CD14-positive monocyte (primary cell): ENCODE results near the gene DNAH9. TPM values are rescaled to one million over a fixed set of nuclear protein-coding genes. Genes with fewer than 3 reads are reported as not detected.

ENCODE experiments used
- DNase-seq, 3 donors: peaks; one replicate each; pipeline ENCODE4 v3.0.0-alpha.2; 2011 to 2022
- H2AFZ ChIP-seq: 2 replicates; pipeline ENCODE4 v1.6.0; 2012; ENCODE audit warnings: mild to moderate bottlenecking, low read depth, low read length, inconsistent platforms; ENCODE audit not compliant: insufficient read depth, poor library complexity, severe bottlenecking
- H3K27ac ChIP-seq, 2 donors: 1 replicate in 1 of 2; 2 replicates in 1 of 2; pipeline ENCODE4 v1.5.1; 2012 to 2013; ENCODE audit warnings: low read length in 2 of 2, control low read depth in 1 of 2, inconsistent platforms in 1 of 2, low read depth in 1 of 2, mild to moderate bottlenecking in 1 of 2
- H3K27me3 ChIP-seq, 2 donors: one replicate each; pipeline versions ENCODE4 v1.6.0 to v1.6.1; 2011 to 2013; ENCODE audit warnings: low read length in 2 of 2; ENCODE audit not compliant: control insufficient read depth in 2 of 2, insufficient read depth in 2 of 2
- H3K36me3 ChIP-seq, 2 donors: replicated peaks in 1 of 2; 1 replicate in 1 of 2; 2 replicates in 1 of 2; pipeline versions ENCODE4 v1.5.1 to v1.6.1; 2012 to 2013; ENCODE audit warnings: low read length in 2 of 2, control low read depth in 1 of 2, inconsistent platforms in 1 of 2, mild to moderate bottlenecking in 1 of 2; ENCODE audit not compliant: insufficient read depth in 2 of 2, control insufficient read depth in 1 of 2
- H3K4me1 ChIP-seq, 2 donors: 1 replicate in 1 of 2; 2 replicates in 1 of 2; pipeline versions ENCODE4 v1.5.1 to v1.6.1; 2012 to 2013; ENCODE audit warnings: low read length in 2 of 2, control low read depth in 1 of 2, inconsistent platforms in 1 of 2, mild to moderate bottlenecking in 1 of 2, moderate library complexity in 1 of 2; ENCODE audit not compliant: insufficient read depth in 2 of 2, control insufficient read depth in 1 of 2
- H3K4me2 ChIP-seq: replicated peaks from 2 replicates; pipeline ENCODE3; 2012; ENCODE audit warnings: low read length, moderate library complexity, mild to moderate bottlenecking; ENCODE audit not compliant: poor library complexity, severe bottlenecking; ENCODE audit errors: extremely low read depth
- H3K4me3 ChIP-seq, 3 experiments: fragments of 200-600 bp in 1 of 3; sonication (generic) in 1 of 3; replicated peaks in 1 of 3; 1 replicate in 2 of 3; 2 replicates in 1 of 3; pipeline ENCODE4 v1.5.1; 2011 to 2013; ENCODE audit warnings: low read length in 3 of 3, mild to moderate bottlenecking in 3 of 3, control low read depth in 2 of 3, low read depth in 2 of 3, inconsistent platforms in 1 of 3, moderate library complexity in 1 of 3
- H3K79me2 ChIP-seq: 2 replicates; pipeline ENCODE4 v1.6.0; 2012; ENCODE audit warnings: mild to moderate bottlenecking, control low read depth, inconsistent platforms, low read length, moderate library complexity; ENCODE audit not compliant: insufficient read depth
- H3K9ac ChIP-seq: 2 replicates; pipeline ENCODE4 v1.6.0; 2017; ENCODE audit warnings: low read length, mild to moderate bottlenecking; ENCODE audit not compliant: insufficient read depth, poor library complexity, severe bottlenecking
- H3K9me3 ChIP-seq, 2 donors: replicated peaks in 1 of 2; 1 replicate in 1 of 2; 2 replicates in 1 of 2; pipeline versions ENCODE4 v1.5.1 to v1.6.1; 2012 to 2013; ENCODE audit warnings: low read length in 2 of 2, control low read depth in 1 of 2; ENCODE audit not compliant: control insufficient read depth in 1 of 2, insufficient read depth in 1 of 2
- H4K20me1 ChIP-seq: 2 replicates; pipeline ENCODE4 v1.6.0; 2012; ENCODE audit warnings: mild to moderate bottlenecking, low read length, control low read depth, moderate library complexity; ENCODE audit not compliant: insufficient read depth
- H3K27ac Mint-ChIP-seq, 7 donors: one replicate each; pipeline ENCODE4 v1.8.0; 2020; ENCODE audit warnings: mild to moderate bottlenecking in 7 of 7, mixed read lengths in 7 of 7, moderate library complexity in 6 of 7, inconsistent platforms in 2 of 7
- H3K27me3 Mint-ChIP-seq, 3 donors: one replicate each; pipeline ENCODE4 v1.8.0; 2021 to 2022; ENCODE audit warnings: low read depth in 3 of 3, mild to moderate bottlenecking in 3 of 3, mixed read lengths in 3 of 3, moderate library complexity in 3 of 3, inconsistent platforms in 1 of 3
- H3K36me3 Mint-ChIP-seq, 2 donors: one replicate each; pipeline ENCODE4 v1.8.0; 2020; ENCODE audit warnings: mixed read lengths in 2 of 2, inconsistent platforms in 1 of 2, mild to moderate bottlenecking in 1 of 2
- H3K4me1 Mint-ChIP-seq: one replicate; pipeline ENCODE4 v1.8.0; 2020; ENCODE audit warnings: mild to moderate bottlenecking, mixed read lengths
- H3K4me3 Mint-ChIP-seq, 2 donors: one replicate each; pipeline ENCODE4 v1.8.0; 2020; ENCODE audit warnings: mild to moderate bottlenecking in 2 of 2, mixed read lengths in 2 of 2, moderate library complexity in 1 of 2
- H3K9me3 Mint-ChIP-seq, 7 donors: one replicate each; pipeline ENCODE4 v1.8.0; 2020 to 2022; ENCODE audit warnings: mixed read lengths in 7 of 7, mild to moderate bottlenecking in 6 of 7, moderate library complexity in 6 of 7, inconsistent platforms in 2 of 7
- CTCF ChIP-seq: fragments of 200-600 bp; IDR thresholded peaks from one replicate; pipeline ENCODE4 v1.8.0; 2022; ENCODE audit warnings: antibody characterized with exemption, mild to moderate bottlenecking
- WGBS: methylation state at CpG from one replicate; pipeline ENCODE4 v1.1.5; 2013; ENCODE audit warnings: missing lambda C conversion rate; ENCODE audit not compliant: insufficient coverage; 5-methylcytosine and 5-hydroxymethylcytosine counted together
- intact Hi-C, 2 donors: fragments of 100-400 bp; cut with micrococcal nuclease; formaldehyde crosslinking; loops; one replicate each; pipeline versions ENCODE4 v1.15.0 to v1.15.1; 2023
- polyA plus RNA-seq, 3 donors: library from polyadenylated mRNA; depleted of rRNA in 1 of 3; unstranded in 2 of 3; stranded (reverse) in 1 of 3; fragments of 300-500 nt in 2 of 3; fragments of >200 nt in 1 of 3; fragmentation: Illumina TruSeq in 2 of 3; gene quantifications; 1 replicate in 2 of 3; 2 replicates in 1 of 3; pipeline ENCODE4 v1.2.3, GENCODE V29; 2012 to 2021

Gene DNAH9
- polyA plus RNA-seq, 3 donors: not detected

- H3K36me3 Mint-ChIP-seq: no peaks in the 10 kb centered on the region
- H3K4me1 Mint-ChIP-seq: no peaks in the 10 kb centered on the region
- H3K27me3 ChIP-seq: no peaks in the 10 kb centered on the region
- H3K4me3 ChIP-seq: no peak overlapping the region
- whole genome bisulfite sequencing: 43% methylated on average over 1 of the region's 1 CpG
- DNase-seq: no peak
- no peaks in the 10 kb centered on the region for H3K36me3 ChIP-seq
- H3K27ac Mint-ChIP-seq: no peak overlapping the region
- no peak overlapping the region for H3K9ac ChIP-seq
- TF ChIP-seq CTCF: no peak
- H3K9me3 Mint-ChIP-seq: peaks cover 13 to 35% (median 23%) of the 10 kb centered on the region in 7 donors
- no peak overlapping the region for H3K4me3 Mint-ChIP-seq
- H3K9me3 ChIP-seq: peaks cover 34 to 46% of the 10 kb centered on the region in 2 donors
- H3K4me1 ChIP-seq: no peaks in the 10 kb centered on the region
- H3K27me3 Mint-ChIP-seq: peaks cover 0 to 2% (median 0%) of the 10 kb centered on the region in 3 donors
- no peaks in the 10 kb centered on the region for H4K20me1 ChIP-seq
- no peak overlapping the region for H2AFZ ChIP-seq
- no peak overlapping the region for H3K4me2 ChIP-seq
- no peaks in the 10 kb centered on the region for H3K79me2 ChIP-seq
- intact Hi-C loops: no loop called here
- H3K27ac ChIP-seq: no peak overlapping the region
These were observed 227.4 kb downstream of the DNAH9 start for GRCh38 chr17:11825572-11826209.

DNA sequence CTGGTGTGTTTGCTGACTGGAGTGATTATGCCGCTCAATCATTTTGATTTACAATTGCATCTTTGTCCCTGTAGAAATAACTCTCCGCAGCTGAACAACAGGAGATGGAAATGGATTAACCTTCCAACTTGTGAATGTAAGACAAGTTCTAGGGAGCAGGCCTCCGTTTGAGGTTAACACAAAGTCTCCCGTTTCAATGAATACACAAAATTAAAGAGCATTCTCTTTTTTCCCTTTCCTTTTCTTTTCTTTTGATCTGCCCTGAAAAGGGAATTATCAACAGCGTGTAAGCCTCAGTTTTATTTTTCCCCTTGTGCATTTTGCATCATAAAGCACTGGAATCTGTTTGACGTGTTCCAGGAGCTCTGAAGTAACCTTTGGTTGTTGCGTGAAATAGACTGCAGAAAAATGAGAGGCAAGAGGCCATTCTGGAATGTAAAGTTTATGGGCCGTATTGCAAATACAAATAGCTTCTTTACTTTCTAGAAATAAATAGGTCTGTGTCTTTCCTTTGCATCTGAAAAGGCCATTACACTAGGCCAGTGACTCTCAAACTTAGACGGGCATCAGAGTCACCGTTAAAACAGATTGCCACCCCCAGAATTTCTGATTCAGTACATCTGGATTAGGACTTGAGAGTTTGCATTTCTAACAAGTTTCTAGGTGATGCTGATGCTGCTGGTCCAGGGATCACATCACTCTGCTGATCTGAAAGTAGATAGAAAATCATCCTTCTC, 234.3 kb downstream of the DNAH9 start:
- intact Hi-C loops: no loop called here
- Histone ChIP-seq H2AFZ (no peak overlapping the region), H3K9me3 (peaks cover 32 to 37% of the 10 kb centered on the region in 2 donors), H3K36me3 (no peaks in the 10 kb centered on the region), H3K27ac (no peak overlapping the region), H3K79me2 (no peaks in the 10 kb centered on the region), H4K20me1 (no peaks in the 10 kb centered on the region), H3K27me3 (no peaks in the 10 kb centered on the region), H3K4me1 (no peaks in the 10 kb centered on the region), H3K4me2 (no peak overlapping the region), H3K4me3 (no peak overlapping the region), H3K9ac (no peak overlapping the region)
- peaks cover 4 to 37% (median 19%) of the 10 kb centered on the region in 7 donors for H3K9me3 Mint-ChIP-seq
- H3K27me3 Mint-ChIP-seq: peaks cover 0 to 6% (median 5%) of the 10 kb centered on the region in 3 donors
- no peak overlapping the region for H3K27ac Mint-ChIP-seq
- no peak for TF ChIP-seq CTCF
- no peak for DNase-seq
- no peaks in the 10 kb centered on the region for H3K4me1 Mint-ChIP-seq
- WGBS: 91% methylated on average over 6 of the region's 10 CpGs
- no peak overlapping the region for H3K4me3 Mint-ChIP-seq
- no peaks in the 10 kb centered on the region for H3K36me3 Mint-ChIP-seq
